DMS 273 (cell line): ENCODE data around the gene CADPS.

ENCODE experiments used
- DNase-seq: peaks from one replicate; lab custom pipeline; 2025; ENCODE audit not compliant: unreplicated experiment; lab: John Stamatoyannopoulos, UW

Gene CADPS

GRCh38 chr3:62453448-62453847 is 421.8 kb downstream of the CADPS start:
- DNase-seq = no peak

GRCh38 chr3:62451211-62451887 is 423.9 kb downstream of the CADPS start:
- no peak for DNase-seq

GRCh38 chr3:62446337-62446940 is 428.8 kb downstream of the CADPS start:
- DNase-seq = no peak

GRCh38 chr3:62445275-62445674 is 429.9 kb downstream of the CADPS start:
- peak; percentile 26 for DNase-seq

GRCh38 chr3:62439978-62440377 is 435.2 kb downstream of the CADPS start:
- DNase-seq = no peak

GRCh38 chr3:62439176-62439813 is 435.9 kb downstream of the CADPS start:
- DNase-seq = no peak

- DNase-seq = no peak
These were observed 438.4 kb downstream of the CADPS start for GRCh38 chr3:62436785-62437184.

- no peak for DNase-seq
These were observed 441.8 kb downstream of the CADPS start for GRCh38 chr3:62433396-62433795.

- peak; percentile 2 for DNase-seq
These were observed 454.0 kb downstream of the CADPS start for GRCh38 chr3:62421207-62421606.

- DNase-seq = peak; percentile 7
These were observed 459.1 kb downstream of the CADPS start for GRCh38 chr3:62416144-62416543.

- peak; percentile 90 for DNase-seq
These were observed 459.9 kb downstream of the CADPS start for GRCh38 chr3:62415312-62415801.

GRCh38 chr3:62414786-62415185 is 460.4 kb downstream of the CADPS start:
- DNase-seq = peak; percentile 3

GRCh38 chr3:62413687-62414086 is 461.5 kb downstream of the CADPS start:
- DNase-seq = no peak

- DNase-seq = no peak
These were observed 468.3 kb downstream of the CADPS start for GRCh38 chr3:62406945-62407344.

GRCh38 chr3:62405566-62405965 is 469.6 kb downstream of the CADPS start:
- no peak for DNase-seq

- DNase-seq = no peak
These were observed 470.1 kb downstream of the CADPS start for GRCh38 chr3:62405135-62405534.

GRCh38 chr3:62404321-62404720 is 470.9 kb downstream of the CADPS start:
- DNase-seq = no peak

GRCh38 chr3:62403765-62404164 is 471.5 kb downstream of the CADPS start:
- no peak for DNase-seq

- DNase-seq = no peak
These were observed 482.5 kb downstream of the CADPS start for GRCh38 chr3:62392626-62393292.

- no peak for DNase-seq
These were observed 488.0 kb downstream of the CADPS start for GRCh38 chr3:62387251-62387650.

GRCh38 chr3:62379321-62379798 is 495.9 kb downstream of the CADPS start:
- DNase-seq = peak; percentile 57
